Effector CD8-positive, alpha-beta T cell (primary cell): ENCODE data around the gene CBFA2T3.

Experiments
- DNase-seq: peaks from one replicate; lab custom pipeline; 2025; lab: John Stamatoyannopoulos, UW

The CBFA2T3 gene

DNA sequence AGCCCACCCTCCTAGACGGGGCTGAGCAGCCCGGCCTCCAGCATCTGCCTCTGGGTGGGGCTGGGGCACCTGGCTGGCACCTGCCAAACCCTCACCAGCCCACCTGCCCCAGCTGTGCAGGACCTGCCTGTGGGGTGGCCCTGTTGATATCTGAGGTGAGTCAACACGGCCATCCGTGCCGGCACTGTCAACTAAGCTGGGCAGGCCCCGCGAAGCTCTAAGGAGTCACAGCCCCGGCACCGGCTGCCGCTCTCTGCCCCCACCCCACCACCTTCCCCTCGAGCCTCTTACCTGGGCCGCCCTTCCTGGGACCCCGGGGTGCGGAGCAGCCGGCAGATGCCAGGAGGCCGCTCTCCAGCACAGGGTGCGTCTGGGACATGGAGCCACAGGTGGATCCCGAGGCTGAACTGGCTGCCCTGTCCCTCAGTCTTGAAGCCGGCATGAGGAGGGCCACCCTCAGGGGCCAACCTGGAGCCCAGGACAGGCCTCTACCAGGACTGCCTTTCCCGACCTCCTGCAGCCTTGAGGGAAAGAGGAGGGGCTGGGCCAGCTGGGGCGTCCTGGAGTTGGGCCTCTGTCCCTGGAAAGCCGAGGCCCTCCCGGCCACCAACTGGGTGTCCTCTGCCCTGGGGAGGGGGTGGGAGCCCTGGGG is 515 bp downstream of the CBFA2T3 start:
- no peak for DNase-seq

GRCh38 chr16:88975511-88976061 is 1.4 kb downstream of the CBFA2T3 start:
- no peak for DNase-seq

GRCh38 chr16:88974916-88975215 is 2.1 kb downstream of the CBFA2T3 start:
- DNase-seq = no peak

GRCh38 chr16:88974080-88974915 is 2.7 kb downstream of the CBFA2T3 start:
- DNase-seq = no peak

DNA sequence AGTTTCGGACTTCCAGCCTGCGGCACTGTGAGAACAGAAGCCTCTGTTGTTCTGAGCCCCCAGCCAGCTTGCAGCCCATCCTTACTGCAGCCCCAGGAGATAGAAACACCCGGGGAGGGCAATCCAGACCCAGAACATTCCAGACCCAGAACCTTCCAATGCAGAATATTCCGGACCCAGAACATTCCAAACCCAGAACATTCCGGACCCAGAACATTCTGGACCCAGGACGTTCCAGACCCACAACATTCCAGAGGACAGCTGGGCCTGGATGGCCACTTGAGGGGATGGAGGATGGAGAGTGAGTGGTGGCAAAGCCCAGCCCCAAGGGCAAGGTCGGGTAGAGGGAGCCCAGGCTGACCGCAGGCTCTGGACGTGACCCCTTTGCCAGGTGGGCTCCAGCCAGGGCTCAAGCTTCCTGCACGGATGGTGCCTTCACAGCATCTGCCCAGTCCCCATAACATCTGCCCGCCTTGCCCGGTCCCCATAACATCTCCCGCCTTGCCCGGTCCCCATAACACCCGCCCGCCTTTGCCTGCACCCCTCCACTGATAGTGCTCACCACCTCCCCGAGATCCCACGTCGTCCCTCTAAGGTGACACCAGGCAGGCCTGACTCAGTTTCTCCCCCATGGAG is 3.5 kb downstream of the CBFA2T3 start:
- no peak for DNase-seq

DNA sequence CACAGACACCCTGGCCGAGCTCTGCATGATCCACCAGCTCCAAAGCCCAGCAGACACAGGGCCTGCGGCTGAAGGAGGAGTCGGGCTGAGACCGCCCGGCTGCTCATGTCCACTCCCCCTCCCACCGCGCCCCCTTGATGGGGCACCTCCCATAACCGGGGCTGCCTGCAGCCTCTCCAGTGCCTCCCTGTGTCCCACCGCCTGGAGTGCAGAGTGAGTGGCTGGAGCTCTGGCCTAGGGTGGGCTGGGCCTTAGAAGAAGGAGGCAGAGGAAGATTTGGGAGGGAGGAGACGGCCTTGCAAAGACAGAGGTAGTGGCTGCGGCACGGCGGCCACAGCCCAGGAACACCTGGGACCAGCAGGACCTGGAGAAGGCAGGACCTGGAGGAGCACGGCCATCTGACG is 4.0 kb downstream of the CBFA2T3 start:
- no peak for DNase-seq

- no peak for DNase-seq
Observed at GRCh38 chr16:88972349-88972748, 4.7 kb downstream of the CBFA2T3 start.

DNA sequence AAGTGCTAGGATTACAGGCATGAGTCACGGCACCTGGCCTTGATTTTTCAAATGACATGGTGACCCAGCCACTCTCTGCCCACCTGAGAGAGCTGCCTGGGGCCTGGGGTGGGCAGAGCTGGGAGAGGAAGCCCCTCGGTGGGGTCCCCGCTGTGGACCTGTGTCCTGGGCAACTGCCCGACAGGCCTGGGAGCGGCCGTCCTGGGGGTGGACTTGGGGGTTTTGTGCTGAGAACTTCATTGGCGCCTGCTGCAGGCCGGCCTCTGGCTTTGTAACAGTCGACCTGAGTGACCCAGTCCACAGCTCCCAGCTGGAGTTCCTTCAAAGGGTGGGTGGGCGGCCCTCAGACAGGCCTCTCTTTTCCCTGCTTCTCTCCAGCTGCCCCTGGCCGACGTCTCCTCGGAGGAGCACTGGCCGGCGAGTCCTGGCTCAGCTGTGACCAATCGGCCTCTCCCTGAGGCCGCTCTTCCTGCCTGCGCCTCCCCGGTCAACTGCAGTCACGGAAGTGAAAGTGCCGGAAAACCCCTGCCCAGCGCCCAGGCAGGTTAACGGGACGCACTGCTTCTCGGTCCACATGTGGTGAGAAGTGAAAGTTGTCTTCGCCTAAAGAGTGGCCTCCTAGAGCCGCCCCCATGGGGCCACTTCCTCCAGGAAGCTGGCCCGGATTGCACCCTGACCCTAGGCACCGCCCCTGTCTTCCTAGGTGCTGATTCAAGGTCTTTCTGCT is 5.5 kb downstream of the CBFA2T3 start:
- DNase-seq = no peak

GRCh38 chr16:88970539-88971065 is 6.4 kb downstream of the CBFA2T3 start:
- DNase-seq = no peak

DNA sequence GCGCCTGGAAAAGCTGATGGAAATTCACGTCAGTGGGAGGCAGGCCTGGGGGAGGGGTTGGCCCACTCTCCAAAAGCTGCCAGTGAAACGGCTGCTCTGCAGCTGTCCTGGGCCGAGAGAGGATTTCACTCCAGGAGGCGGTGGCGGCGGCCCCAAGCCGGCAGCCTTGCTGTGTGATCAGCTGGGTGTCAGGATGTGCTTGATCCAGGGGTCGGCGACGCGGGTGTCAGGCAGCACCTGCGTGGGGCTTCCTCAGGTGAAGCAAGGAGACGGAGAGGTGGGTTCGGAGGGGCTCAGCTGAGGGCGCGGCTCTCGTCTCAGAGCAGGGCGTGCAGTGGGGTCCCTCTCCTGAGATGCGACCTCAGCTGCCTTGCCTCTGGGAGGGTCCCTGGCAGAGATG is 7.0 kb downstream of the CBFA2T3 start:
- no peak for DNase-seq

DNA sequence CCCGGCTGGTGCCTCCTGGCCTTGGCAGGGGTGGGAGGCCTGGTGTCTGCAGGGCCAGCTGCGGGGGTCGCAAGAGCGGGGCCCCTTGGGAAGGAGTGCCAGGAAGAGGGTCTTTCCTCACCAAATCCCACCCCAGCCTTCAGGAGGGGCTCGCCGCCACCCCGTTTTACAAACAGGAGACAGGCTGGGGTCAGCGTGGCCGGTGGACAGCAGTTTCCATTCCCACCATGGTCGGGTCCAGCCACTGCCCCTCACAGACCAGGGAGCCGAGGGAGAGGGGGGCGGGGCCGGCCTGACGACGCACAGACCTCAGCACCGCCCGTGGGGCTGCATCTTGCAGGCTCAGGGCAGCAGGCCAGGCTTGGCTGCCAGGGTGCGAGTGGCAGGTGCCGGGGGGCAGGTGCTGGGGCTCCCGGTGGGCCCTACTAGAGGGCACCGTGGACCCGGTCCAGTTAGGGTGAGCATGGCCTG is 7.6 kb downstream of the CBFA2T3 start:
- DNase-seq = no peak

DNA sequence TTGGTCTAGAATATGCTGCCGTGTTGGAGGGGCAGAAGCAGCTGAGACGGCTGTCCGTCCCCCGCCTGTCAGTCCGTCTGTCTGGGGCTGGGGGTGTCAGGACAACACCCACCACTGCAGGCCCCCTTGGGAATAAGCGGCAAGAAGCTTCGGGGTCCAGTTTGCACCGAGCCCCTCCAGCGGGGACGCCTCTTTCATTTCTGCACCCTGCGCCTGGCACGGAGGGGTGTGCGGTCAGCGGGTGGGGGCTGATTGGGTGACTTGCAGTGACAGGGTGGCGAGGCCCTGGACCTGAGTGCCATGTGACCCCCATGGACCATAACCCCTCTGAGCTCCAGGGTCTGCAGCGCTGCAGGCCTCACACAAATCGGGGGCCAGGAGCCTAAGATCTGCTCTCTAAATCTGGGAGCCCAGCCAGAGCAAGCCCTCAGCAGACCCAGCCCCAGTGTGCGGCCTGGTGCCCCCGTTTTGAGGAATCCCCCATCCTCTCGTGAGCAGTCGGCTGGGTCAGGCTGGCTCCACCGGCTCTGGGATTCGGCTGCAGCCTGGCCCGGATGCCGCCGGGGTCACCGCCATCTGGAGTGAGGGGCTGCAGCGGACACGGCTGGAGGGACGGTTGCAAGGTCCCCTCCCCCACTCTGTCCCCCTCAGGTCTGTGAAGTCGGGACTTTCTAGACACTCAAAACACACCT is 8.3 kb downstream of the CBFA2T3 start:
- no peak for DNase-seq

GRCh38 chr16:88967830-88968588 is 9.0 kb downstream of the CBFA2T3 start:
- no peak for DNase-seq

DNA sequence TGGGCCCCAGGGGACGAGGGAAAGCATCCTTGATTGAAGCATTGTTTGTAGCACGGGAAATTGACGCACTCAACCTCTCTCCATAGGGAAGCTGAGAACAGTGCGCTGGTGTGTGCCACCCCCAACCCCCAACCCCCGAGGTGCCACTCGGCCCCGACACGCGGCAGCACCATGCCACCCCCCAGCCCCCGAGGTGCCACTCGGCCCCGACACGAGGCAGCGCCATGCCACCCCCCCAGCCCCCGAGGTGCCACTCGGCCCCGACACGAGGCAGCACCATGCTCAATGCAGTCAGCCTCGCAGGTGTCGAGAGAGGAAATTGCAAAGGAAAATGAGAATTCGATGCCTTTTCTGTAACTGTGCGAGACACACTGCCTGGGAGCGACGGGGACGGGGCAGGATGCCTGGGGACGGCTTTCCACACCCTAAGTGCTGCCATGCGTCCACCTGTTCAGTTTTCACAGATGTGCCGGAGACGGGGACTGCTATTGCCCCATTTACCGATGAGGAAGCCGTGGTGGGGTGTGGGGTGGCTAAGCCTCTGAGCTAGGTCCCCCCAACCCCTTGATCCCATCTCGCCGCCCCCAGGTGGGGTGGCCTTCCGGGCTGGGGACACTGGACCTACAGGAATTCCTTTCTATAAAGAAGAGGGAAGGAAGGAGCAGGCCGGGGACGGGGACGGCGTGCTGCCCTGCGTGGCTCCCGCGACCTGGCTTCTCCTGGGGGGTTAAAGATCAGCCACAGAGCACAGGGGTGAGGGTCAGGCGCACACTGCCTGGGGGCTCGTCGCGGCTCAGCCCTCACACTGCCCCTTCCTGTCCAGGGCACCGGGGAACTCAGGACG is 9.8 kb downstream of the CBFA2T3 start:
- DNase-seq = no peak

- no peak for DNase-seq
Observed at GRCh38 chr16:88965826-88966480, 11.1 kb downstream of the CBFA2T3 start.

DNA sequence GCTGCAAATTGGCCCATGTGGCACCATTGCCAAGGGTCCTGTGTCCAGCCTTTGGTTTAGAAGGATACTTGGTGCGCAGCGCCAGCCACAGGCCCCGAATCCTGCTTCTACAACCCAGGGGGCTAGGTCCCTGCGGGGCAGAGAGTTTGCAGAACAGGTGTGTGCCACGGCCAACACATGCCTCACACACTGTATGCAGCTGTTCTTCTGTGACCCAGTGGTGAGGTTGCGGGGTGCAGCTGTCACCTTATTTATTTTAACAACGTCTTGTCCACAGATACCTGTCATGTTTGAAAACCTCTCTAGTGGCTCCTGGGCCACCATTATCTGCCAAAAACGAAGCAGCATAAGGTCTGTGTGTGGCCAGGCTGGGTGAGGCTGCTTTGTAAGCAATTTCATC is 11.6 kb downstream of the CBFA2T3 start:
- DNase-seq = no peak

DNA sequence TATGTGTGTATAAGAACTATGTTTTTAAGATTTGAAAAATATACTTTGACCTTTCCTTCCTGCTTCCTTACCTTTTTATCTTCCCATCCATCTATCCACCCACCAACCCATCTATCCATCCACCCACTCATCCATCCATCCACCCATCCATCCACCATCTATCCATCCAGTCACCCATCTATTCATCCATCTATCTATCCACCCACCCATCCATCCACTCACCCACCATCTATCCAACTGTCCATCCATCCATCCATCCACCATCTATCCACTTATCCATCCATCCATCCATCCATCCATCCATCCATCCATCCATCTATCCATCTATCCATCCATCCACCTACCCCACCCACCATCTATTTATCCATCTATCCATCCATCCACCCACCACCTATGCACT is 12.4 kb downstream of the CBFA2T3 start:
- DNase-seq = no peak

DNA sequence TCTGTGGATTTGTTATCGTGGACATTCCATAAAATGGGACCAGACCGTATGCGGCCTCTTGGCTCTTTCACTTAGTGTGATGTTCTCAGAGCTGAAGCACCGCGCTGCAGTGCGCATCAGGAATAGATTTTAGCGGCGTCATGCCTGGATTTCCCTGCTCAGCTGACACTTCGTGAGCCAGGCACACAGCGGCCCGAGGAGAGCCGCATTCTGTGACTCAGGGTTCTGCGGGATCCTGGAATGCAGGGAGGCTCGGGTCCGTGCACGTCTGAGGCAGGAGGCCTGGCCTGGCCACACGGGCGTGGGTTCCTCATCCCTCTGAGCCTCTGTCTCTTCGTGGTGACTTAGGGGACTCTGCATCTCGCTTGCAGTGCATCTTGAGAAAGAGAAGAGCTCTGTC is 13.4 kb downstream of the CBFA2T3 start:
- no peak for DNase-seq
